GM21723 (cell line): ENCODE results near the gene GARIN5A.
"Not testable (repeated sequence)": the region's sequence is repeated elsewhere in the genome, so short reads cannot be mapped to it uniquely, and the experiment has no call there.

Experiments used
- ATAC-seq: cut with Tn5 transposase; IDR thresholded peaks from one replicate; pipeline ENCODE4 v1.9.1; 2021; ENCODE audit warnings: mild to moderate bottlenecking, moderate library complexity; ENCODE audit not compliant: unreplicated experiment

Gene GARIN5A

DNA sequence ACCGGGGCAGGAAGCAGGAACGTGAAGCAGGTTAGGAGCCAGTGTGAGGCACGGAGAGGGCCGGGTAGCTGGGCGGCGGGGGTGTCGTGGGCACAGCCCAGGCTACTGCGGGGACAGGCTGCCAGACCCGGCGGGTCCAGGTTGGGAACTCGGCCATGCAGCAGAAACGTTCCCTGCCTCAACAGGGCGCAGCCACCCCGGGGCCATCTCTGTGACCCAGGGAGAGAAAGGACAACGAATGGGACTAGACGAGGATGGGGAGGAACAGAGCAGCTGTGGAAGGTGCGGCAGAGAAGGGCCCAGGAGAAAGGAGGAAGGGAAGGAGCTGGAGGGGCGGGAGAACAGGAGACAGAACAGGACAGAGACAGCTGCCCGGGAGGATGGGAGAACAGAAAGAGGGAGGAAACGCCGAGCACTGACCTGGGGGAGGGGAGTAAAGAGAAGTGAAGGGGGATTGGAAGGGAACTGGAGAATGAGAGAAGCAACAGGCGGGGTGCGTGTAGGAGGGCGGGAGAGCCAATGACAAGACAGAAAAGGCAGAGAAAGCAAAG, 12.9 kb upstream of the GARIN5A start:
- ATAC-seq: no peak

DNA sequence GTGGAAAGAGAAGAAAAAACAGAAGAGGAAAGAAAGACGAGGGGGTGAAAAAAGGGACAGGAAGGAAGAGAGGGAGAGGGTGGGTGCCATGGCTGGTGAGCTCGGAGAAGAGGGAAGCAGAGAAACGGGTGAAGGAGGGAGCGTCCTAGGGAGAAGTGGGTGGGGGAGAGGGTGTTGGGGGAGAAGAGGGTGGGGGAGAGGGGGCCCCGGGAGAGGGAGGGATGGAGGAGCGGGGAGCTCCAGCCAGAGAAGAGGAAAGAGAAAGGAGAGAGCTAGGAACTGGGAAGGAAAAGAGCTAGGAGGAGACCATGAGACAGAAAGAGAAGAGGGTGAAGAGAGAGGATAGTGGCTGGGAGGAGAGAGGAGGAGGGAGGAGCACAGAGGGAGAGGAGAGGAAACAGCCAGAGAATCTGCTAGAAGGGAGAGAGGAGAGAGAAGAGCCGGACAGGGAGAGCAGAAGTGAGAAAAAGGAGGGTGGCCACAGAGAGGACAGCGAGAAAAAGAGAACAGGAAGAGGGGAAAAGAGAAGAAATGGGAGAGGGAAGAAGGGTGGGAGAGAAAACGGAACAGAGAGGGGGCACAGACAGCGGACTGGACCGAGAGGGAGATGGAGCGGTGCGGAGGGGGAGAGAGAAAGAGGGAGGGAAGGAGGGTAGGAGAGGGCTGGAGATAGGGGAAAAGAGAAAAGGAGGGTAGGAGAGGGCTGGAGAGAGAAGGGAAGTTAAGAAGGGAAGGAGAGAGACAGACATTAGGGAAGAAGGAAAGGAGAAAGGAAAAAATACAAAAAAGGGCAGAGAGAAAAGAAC, 11.9 kb upstream of the GARIN5A start:
- ATAC-seq: no peak

DNA sequence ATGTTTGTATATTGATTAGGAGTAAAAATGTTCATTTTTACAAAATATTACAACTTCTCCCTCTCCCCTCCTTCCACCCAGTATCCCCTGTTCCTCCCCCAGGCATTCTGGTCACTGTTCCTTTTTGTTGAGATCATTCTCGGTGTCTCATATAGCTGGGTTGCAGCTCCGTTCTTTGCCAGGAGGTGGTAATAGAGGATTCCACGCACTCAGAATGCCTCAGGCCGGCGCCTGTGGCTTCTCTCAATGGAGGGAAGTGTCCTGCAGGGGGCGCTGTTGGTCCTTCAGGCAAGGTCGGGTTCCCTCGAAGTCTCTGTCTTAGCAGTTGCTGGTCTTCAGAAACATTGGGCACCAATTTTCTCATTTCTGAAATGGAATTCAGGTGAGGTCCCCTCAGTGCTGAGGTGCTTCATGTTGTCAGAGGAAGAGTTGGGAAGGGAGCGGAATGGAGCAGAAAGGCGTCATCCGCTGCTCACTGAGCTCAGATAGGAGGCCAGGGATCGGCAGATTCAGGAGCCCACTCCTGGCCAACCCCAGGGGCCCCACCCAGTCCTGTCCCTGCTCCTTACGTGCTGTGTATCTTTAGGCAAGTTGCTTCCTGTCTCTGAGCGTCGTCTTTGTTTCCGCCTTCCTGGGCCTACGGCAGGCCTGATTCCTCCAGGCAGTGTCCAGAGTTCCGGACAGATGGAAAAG, 10.3 kb upstream of the GARIN5A start:
- no peak for ATAC-seq

DNA sequence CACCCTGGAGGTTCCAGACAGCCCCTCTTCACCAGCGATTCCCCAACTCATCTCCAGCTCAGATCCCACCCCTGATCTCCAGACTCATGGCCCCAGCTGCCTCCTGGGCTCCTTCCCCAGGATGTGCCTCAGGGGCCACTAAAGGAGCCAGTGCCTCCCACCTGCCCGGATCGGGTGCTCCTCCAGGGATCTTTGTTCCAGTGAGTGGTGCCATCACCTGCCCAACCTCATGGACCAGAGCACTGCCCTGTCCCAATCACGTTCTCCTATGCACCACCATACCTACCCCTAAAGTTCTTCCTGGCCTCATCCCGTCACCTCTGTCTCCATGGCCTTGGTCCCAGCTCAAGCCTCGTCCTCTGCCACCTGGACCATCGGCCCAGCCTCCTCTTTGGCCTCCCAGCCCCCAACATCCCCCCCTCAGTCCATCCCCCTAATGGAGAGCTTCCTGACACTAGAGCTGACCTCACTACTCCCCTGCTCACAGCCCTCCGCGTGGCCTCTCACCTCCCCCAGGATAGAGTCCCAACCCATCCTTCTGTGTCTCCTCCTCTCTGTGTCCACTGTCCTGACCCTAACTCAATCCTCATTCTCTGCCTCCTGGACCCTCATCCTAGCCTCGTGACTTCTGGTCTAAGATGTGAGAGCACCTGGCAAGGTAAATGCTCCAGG, 8.8 kb upstream of the GARIN5A start:
- no peak for ATAC-seq

DNA sequence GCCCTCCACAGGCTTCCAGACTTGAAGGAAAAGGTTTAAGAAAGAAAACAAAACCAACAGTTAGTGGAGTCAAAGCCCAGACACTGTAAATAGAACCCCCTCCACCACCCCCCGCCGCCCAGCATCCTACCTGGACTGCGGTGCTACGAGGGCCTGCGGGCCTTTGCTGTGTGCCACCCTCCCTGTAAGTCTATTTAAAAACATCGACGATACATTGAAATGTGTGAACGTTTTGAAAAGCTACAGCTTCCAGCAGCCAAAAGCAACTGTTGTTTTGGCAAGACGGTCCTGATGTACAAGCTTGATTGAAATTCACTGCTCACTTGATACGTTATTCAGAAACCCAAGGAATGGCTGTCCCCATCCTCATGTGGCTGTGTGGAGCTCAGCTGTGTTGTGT, 6.3 kb upstream of the GARIN5A start:
- no peak for ATAC-seq

DNA sequence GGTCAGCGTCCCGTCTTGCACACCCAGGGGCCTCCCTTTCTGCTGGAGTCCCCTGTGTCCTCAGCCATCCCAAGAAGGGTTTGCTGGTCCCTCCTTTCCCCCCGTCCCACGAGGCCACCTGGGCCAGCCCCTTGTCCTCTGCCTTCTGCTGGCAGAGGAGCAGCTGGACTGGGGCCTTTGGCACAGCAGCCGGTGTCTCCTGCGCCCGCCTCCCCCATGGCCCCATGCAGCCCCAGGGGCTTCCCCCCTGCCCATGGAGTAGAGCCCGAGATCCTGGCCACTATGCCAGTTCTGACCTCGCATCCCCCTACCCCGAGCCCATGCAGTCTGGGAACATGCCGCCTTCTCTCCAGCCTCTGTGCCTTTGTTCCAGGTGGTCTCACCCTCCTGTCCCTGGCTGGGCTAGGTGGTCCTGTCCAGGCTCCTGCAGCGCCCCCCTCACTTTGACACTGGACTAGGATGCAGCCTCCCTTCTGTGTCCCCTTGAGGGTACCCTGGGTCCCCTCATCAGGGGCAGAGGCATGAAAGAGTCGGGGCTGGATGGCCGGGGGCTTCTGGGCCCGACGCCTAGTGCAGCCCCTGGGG, 5.7 kb upstream of the GARIN5A start:
- no peak for ATAC-seq

DNA sequence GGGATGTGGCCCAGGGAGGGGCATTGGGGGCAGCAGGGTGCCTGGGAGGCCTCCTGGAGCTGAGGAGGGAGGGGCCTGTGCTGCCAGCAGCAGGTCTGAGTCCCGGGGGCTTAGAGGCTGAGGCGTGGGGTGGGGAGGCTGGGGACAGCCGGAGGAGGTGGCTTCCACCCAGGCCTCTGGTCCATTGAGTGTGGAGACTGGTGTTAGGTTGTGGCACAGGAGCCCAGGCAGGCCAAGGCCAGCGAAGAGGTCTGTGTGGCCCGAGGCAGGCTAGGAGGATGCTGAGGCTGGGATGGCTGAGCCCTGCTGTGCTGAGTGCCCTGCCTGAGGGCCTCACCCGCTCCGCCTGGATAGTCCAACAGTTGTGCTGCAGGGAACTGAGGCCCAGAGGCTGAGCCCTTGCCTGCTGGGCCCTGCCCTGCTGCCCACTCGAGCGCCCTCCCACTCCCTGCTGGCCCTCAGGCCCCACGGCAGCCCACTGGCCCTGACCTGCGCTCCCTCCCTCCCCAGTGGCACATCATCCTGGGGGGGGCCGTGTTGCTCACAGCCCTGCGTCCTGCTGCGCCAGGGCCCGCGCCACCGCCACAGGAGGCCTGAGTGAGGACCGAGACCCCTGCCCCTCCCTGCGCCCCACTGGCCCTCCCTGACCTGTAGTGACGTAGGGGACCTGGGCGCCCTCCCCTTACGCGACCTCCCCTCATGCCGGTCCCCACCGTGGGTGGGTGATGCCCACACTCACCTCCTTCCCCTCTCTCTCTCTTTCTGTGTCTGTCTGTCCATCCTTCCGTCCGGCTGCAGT, 4.9 kb upstream of the GARIN5A start:
- ATAC-seq: no peak

DNA sequence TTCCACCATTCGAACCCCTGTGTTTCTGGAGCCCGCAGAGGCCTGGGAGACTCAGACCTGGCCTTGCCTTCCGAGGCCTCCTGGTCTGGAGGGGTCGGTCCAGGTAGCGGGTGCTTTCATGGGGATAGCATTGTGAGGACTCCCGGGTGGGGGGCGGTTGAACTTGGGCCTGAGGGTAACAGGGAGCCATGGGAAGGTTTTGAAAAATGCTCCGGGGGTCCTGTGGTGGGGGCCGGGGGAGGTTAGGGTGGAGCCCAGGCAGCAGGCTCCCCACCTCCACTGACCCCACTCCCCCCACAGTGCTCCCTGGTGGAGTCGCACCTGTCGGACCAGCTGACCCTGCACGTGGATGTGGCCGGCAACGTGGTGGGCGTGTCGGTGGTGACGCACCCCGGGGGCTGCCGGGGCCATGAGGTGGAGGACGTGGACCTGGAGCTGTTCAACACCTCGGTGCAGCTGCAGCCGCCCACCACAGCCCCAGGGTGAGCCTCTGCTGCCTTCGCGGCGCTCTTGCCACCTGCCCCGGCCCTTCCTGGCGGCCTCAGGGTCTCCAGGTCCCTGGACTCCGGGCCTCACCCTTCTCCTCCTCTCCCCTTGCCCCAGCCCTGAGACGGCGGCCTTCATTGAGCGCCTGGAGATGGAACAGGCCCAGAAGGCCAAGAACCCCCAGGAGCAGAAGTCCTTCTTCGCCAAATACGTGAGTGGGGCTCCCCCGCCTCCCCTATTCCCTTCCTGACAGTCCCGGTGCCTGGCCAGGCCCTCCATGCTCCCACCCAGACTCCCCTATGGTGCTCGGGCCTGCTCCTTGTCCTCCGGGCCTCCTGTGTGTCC, 3.8 kb upstream of the GARIN5A start:
- ATAC-seq: no peak

DNA sequence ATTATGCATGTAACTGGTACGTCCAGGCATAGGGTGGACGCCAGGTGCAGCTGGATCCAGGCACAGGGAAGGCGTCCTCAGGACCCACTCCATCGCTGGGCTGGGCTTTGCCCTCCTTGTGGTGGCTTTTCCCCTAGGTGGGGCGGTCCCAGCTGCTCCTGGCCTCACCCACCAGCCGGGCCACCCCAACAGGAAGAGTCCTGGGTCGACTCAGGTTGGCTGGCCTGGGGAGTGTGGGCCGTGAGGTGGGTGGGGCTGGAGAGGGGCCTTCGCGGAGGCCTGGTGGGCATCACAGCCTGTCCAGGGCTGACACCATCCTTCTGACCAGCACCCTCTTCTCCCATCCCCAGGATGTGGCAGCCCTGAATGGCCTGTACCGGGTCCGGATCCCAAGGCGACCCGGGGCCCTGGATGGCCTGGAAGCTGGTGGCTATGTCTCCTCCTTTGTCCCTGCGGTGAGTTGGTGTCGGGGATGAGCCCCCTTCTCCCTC, 3.2 kb upstream of the GARIN5A start:
- ATAC-seq: no peak

DNA sequence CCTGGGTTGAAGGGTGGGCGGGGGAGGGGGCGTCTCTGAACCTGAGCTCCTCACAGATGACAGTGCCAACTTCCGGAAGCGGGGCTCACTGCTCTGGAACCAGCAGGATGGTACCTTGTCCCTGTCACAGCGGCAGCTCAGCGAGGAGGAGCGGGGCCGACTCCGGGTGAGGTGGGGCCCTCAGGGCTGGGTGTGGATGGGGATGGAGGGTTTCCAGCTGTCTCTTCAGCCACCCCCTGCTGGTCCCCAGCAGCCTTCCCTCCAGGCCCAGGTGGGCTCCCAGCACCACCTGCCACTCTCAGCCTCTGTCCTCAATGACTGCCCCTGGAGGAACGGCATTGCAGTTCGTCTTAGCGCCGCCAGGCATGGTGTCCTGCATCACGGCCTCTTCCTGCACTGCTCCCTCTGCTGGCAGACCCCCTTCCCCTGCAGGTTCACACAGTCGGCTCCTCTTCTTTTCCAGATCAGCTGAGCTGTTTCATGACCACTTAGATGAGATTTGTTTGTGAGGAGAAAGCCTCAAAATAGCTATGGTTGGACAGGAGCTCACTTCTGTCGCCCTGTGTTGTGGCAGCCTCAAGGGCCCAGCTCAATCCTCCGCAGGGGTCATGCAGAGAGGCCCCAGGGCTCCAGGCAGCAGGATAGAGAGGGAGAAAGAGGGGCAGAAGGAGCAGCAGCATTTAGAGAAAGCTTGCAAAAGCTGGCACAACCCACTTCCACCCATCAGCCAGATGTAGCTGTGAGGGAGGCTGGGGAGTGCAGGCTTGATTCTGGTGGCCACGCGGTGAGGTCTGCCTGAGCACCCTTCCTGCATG, 2.5 kb upstream of the GARIN5A start:
- ATAC-seq: no peak

DNA sequence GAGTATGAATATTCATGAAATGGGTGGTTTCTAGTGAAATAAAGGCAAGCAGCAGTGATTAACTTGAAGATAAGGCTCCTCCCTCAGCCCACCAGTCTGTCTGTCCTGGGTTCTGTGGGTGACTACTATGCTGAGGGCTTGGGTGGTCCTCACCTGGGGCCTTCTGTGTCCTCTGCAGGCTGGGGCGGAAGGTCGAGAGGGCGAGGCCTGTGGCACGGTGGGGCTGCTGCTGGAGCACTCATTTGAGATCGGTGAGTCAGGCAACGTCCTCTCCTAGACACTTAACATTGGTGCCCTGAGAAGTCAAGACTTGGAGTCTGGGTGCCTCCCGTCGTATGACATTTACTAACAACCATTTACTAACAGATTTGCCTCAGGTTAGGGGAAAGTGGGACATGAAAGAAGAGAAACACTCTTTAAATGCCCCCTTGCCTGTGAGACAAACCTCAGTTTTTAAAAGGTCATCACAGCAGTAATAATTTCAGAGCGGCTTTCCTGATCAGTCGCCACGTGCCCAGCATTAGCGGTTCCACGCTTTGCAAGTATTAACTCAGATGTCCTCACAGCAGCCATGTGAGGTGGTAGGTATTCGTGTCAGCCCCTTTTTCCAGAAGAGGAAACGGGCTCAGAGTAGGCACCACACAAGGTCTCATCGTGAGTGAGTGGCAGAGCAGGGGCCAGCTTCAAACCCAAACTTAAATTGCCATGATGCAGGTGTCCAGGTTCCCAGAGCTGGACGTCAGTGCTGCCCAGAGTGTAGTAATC, 1.3 kb upstream of the GARIN5A start:
- no peak for ATAC-seq

DNA sequence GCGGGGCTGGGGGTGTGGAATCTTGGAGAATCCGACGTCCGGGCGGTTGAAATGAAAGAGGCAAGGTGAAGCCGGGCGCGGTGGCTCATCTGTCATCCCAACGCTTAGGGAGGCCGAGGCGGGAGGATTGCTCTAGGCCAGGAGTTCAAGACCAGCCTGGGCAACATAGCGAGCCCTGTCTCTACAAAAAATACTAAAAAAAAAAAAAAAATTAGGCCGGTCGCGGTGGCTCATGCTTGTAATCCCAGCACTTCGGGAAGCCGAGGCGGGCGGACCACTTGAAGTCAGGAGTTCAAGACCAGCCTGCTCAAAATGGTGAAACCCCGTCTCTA, 225 bp upstream of the GARIN5A start:
- ATAC-seq: no peak

DNA sequence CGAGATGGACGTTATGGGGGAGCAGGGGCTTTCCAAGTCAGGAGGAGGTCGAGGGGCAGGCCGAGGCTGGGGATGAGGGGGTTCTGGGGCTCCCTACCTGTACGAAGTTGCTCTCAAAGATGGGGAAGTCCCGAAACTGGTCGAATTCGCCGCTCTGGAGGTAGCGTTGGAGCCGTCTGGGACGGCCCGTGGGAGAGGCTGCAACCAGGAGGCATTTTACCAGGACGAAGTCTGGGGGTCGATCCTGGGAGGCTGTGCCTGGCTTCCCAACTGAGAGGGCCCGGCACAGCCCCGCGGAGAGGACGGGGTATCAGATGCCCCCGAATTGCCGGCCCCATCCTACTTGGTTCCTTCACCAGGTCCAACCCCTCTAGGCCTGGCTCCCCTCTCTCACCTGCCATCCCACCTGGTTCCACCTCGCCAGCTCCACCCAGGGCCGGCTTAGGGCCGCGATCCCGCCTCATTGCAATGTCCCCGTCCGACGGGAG, 868 bp downstream of the GARIN5A start:
- no peak for ATAC-seq

DNA sequence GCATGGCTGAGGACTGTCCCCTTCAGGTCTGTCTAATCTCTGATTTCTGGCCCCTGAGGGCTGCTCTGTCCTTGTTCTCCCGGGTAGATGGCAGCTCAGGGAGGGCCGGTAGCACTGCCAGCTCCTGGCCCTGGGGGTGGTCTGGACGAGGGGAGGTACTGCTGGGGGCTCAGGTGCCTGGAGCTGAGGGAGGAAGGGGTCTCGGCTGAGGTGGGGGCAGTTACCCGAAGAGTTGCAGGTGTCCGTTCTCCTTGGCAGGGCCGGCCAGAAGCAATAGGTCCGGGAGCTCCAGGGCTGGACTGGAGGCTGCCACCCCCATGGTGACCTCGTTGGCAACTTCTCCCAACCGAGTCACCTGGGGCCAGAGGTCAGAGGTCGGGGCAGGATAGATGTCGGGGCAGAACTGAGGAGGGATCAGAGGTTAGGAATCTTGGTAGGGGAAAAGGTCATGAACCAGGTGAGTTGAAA, 1.5 kb downstream of the GARIN5A start:
- ATAC-seq: no peak

DNA sequence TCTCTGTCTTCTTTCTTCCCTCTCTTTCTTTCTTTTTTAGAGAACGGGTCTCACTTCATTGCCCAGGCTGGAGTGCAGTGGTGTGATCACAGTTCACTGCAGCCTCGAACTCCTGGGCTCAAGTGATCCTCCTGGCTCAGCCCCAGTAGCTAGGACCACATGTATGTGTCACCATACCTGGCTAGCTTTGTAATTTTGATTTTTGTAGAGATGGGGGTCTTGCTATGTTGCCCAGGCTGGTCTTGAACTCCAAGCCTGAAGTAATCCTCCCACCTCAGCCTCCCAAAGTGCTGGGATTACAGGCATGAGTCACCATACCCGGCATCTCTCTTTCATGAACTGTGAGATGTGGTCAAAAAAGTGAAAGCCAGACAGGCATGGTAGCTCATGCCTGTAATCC, 3.3 kb downstream of the GARIN5A start:
- not testable (repeated sequence) for ATAC-seq

DNA sequence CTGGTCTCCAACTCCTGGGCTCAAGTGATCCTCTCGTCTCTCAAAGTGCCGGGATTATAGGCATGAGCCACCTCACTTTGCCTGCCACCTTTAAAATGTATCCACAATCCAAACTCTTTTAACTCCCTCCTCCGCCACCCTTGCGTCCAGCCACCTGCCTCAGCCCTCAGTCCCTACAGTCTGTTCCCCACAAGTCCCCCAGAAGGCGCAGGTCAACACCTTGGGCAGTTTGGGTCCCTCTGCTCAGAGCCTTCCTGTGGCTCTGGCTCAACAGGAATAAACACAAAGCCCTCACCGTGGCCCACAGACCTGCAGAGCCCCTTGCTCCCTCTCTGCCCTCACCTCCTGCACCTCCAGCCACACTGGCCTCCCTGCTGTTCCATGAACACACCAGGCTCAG, 7.8 kb downstream of the GARIN5A start:
- no peak for ATAC-seq

DNA sequence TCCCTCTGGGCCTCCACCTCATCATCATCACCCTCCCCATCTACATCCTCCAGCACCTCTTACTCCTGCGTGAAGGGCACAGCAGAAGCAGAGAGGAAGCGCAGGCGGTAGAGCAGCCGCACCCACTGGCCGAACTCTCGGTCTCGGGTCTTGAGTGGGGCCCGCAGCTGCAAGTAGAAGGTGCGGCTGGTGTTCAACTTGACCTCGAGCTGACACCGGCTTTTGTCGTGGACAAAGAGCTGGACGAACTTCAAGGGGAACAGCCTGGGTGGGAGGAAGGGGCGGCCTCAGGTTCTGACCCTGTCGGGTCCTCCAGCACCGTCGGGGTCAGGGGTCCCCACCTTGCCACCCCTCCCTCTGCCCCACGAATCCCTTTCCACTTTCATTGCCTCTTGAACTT, 9.1 kb downstream of the GARIN5A start:
- ATAC-seq: no peak

DNA sequence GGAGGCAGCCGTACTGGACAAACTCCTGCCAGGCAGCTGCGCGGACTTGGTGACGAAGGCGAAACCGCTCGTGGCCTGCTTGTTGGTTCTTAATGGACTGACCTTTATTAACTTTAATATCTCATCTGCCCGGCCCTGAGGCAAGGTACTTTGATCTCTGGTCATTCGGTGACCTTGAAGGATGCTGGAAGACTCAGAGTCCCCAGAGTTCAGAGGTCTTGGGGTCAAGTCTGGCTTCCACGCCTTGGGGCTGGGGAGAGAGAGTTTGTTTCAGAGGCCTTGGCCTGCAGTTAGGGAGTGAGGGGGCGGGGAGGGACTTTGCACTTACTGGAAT, 10.0 kb downstream of the GARIN5A start:
- ATAC-seq: no peak
